Ishikawa (cell line): ENCODE results near the gene CHMP5.

Experiments
- YY1 ChIP-seq: IDR thresholded peaks from 2 replicates; pipeline ENCODE4 v1.6.1; 2012; ENCODE audit warnings: low read depth
- ZBTB7A ChIP-seq: IDR thresholded peaks from 2 replicates; pipeline ENCODE4 v1.6.1; 2012; ENCODE audit warnings: low read depth
- TF ChIP-seq, protein P1 (sequence below): IDR thresholded peaks from 2 replicates; pipeline ENCODE4 v1.6.1; 2012

DNA sequence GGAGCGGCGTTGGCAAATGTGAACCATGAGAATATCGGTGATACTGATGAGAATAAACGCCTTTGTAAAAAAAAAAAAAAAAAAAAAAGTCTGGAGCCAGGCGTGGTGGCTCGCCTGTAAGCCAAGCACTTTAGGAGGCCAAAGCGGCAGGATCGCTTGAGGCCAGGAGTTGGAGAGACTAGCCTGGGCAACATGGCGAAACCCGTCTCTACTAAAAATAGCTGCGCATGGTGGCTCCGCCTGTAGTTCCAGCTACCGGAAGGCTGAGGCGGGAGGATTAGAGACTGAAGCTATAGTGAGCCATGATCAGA is 25.0 kb downstream of the CHMP5 start:
- no peak for TF ChIP-seq ZBTB7A
- TF ChIP-seq YY1, result no peak
- TF ChIP-seq, protein P1, sequence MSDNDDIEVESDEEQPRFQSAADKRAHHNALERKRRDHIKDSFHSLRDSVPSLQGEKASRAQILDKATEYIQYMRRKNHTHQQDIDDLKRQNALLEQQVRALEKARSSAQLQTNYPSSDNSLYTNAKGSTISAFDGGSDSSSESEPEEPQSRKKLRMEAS, result no peak
